Measurements from ENCODE around the gene SDK1.

SDK1 gene

DNA sequence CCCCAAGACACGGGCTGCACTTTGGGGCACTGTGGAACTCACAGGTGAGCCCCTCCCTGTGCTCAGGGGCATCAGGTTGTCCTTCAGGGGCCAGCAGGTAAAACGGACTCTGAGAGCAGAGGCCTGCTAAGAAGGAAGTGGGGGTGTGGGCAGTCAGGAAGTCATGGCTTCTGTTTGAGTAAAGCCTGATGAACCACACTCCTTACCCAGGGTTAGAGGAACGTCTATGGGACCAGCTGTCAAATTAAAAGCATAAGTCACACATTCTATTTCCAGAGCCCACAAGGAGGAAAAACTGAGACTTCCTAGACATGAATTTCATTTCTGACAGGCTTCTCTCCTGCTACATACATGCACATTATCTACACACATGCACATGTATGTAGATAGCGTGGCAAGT lies 616.4 kb downstream of the SDK1 start:
- no peak overlapping the region for H3K27ac ChIP-seq (ENCODE audit: insufficient read depth, low read length, poor library complexity, severe bottlenecking)
- no peak for DNase-seq
- H3K27me3 ChIP-seq (replicated peaks; ENCODE audit: control insufficient read depth, insufficient read depth, low read length, poor library complexity, severe bottlenecking): no peaks in the 10 kb centered on the region
- H3K9me3 ChIP-seq (ENCODE audit: control insufficient read depth, low read length): no peaks in the 10 kb centered on the region
- no peak overlapping the region for H3K4me3 ChIP-seq (ENCODE audit: insufficient read depth, low read depth, low read length, poor library complexity, severe bottlenecking)
- no peaks in the 10 kb centered on the region for H3K4me1 ChIP-seq (ENCODE audit: control insufficient read depth, insufficient read depth, low read length, poor library complexity, severe bottlenecking)
- no peaks in the 10 kb centered on the region for H3K36me3 ChIP-seq (ENCODE audit: control insufficient read depth, insufficient read depth, low read length)

DNA sequence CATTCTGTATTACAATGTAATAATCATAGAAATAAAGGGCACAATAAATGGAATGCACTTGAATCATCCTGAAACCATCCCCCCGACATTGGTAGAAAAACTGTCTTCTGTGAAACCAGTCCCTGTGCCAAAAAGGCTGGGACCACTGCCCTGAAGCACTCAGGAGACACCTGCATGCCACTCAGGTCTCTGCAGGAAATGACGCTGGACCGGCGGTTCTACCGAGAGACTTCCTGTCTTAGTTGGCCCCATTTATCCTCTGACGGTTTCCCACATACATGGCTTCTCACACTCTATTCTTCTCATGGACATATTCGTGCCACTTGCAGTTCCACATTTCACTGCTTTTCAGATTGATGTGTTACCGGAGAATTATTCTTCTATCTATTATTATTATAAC lies 617.5 kb downstream of the SDK1 start:
- DNase-seq: no peak
- H3K4me1 ChIP-seq (ENCODE audit: control insufficient read depth, insufficient read depth, low read length, poor library complexity, severe bottlenecking): no peaks in the 10 kb centered on the region
- no peak overlapping the region for H3K4me3 ChIP-seq (ENCODE audit: insufficient read depth, low read depth, low read length, poor library complexity, severe bottlenecking)
- no peak overlapping the region for H3K27ac ChIP-seq (ENCODE audit: insufficient read depth, low read length, poor library complexity, severe bottlenecking)
- H3K36me3 ChIP-seq (ENCODE audit: control insufficient read depth, insufficient read depth, low read length): no peaks in the 10 kb centered on the region
- no peaks in the 10 kb centered on the region for H3K27me3 ChIP-seq (replicated peaks; ENCODE audit: control insufficient read depth, insufficient read depth, low read length, poor library complexity, severe bottlenecking)
- H3K9me3 ChIP-seq (ENCODE audit: control insufficient read depth, low read length): no peaks in the 10 kb centered on the region

DNA sequence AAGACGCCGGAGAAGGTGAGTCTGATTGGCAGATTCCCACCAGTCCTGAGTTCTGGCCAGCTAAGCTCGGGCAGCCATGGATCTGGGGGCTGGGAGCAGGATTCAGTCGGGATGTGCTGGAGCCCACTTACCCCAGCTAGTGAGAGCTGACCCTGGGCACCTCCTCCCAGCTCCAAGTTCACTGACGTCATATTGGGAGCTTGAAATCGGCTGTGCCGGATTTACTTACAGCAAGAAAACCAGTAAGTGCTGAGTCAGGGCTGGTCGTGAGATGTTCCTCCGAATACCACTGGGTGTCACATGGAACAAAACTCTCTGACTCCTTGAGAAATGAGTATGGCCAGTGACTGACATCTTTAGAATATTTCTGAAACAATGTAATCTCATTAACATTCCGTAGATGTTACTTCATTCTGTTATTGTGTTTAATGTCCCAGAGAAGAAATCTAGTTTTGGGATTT lies 621.2 kb downstream of the SDK1 start:
- H3K27ac ChIP-seq (ENCODE audit: insufficient read depth, low read length, poor library complexity, severe bottlenecking): no peak overlapping the region
- no peaks in the 10 kb centered on the region for H3K36me3 ChIP-seq (ENCODE audit: control insufficient read depth, insufficient read depth, low read length)
- H3K4me3 ChIP-seq (ENCODE audit: insufficient read depth, low read depth, low read length, poor library complexity, severe bottlenecking): no peak overlapping the region
- no peaks in the 10 kb centered on the region for H3K9me3 ChIP-seq (ENCODE audit: control insufficient read depth, low read length)
- no peaks in the 10 kb centered on the region for H3K4me1 ChIP-seq (ENCODE audit: control insufficient read depth, insufficient read depth, low read length, poor library complexity, severe bottlenecking)
- DNase-seq: no peak
- no peaks in the 10 kb centered on the region for H3K27me3 ChIP-seq (replicated peaks; ENCODE audit: control insufficient read depth, insufficient read depth, low read length, poor library complexity, severe bottlenecking)

DNA sequence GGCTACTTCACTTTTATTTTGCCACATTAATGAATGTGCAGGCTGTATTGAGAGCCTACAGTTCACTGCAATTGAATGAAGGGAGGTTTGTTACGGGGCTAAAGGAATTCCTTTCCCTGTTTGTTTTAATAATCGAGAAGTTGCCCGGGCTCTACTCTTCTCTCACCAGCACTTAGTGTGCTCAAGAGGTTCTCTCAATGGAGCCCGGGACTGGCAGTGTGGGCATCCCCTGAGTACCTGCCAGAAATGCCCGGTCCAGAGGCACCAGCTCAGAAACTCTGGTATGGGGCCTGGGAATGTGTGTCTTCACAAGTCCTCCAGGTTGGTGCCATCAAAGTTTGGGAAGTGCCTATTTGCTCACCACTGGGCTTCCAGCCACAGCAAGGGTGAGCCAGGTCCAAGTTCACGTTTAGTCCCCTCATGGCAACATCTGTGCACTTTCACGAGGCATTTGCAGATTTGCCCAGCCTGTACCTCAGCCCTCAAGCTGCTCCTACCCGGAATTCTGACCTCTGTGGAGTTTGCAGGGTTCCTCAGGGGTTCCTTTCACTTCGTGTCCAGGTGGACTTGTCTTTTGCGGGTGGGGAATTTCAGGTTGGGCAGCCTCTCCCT lies 622.4 kb downstream of the SDK1 start:
- no peak overlapping the region for H3K4me3 ChIP-seq (ENCODE audit: insufficient read depth, low read depth, low read length, poor library complexity, severe bottlenecking)
- no peak overlapping the region for H3K27ac ChIP-seq (ENCODE audit: insufficient read depth, low read length, poor library complexity, severe bottlenecking)
- no peaks in the 10 kb centered on the region for H3K9me3 ChIP-seq (ENCODE audit: control insufficient read depth, low read length)
- no peaks in the 10 kb centered on the region for H3K36me3 ChIP-seq (ENCODE audit: control insufficient read depth, insufficient read depth, low read length)
- no peaks in the 10 kb centered on the region for H3K27me3 ChIP-seq (replicated peaks; ENCODE audit: control insufficient read depth, insufficient read depth, low read length, poor library complexity, severe bottlenecking)
- H3K4me1 ChIP-seq (ENCODE audit: control insufficient read depth, insufficient read depth, low read length, poor library complexity, severe bottlenecking): no peaks in the 10 kb centered on the region
- no peak for DNase-seq

DNA sequence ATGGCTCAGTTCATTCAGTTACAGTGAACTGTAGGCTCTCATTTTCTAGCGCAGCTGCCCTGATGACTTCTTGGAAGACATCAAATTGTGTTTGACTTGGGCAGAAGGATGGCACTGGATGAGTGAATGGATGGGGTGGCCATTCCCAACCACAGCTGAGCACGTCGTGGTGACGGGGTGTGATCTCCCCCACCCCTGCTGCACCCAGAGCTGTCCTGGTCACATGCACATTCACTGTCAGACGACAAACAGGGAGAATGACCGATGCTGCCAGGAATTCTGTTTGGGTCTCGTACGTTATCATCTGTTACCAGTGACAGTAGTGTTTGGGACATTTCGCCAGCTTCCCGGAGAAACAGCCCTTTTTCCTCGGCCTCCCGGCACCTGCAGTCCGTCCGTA lies 623.2 kb downstream of the SDK1 start:
- no peaks in the 10 kb centered on the region for H3K36me3 ChIP-seq (ENCODE audit: control insufficient read depth, insufficient read depth, low read length)
- no peak overlapping the region for H3K27ac ChIP-seq (ENCODE audit: insufficient read depth, low read length, poor library complexity, severe bottlenecking)
- no peaks in the 10 kb centered on the region for H3K27me3 ChIP-seq (replicated peaks; ENCODE audit: control insufficient read depth, insufficient read depth, low read length, poor library complexity, severe bottlenecking)
- DNase-seq: no peak
- no peaks in the 10 kb centered on the region for H3K9me3 ChIP-seq (ENCODE audit: control insufficient read depth, low read length)
- H3K4me1 ChIP-seq (ENCODE audit: control insufficient read depth, insufficient read depth, low read length, poor library complexity, severe bottlenecking): no peaks in the 10 kb centered on the region
- H3K4me3 ChIP-seq (ENCODE audit: insufficient read depth, low read depth, low read length, poor library complexity, severe bottlenecking): no peak overlapping the region

DNA sequence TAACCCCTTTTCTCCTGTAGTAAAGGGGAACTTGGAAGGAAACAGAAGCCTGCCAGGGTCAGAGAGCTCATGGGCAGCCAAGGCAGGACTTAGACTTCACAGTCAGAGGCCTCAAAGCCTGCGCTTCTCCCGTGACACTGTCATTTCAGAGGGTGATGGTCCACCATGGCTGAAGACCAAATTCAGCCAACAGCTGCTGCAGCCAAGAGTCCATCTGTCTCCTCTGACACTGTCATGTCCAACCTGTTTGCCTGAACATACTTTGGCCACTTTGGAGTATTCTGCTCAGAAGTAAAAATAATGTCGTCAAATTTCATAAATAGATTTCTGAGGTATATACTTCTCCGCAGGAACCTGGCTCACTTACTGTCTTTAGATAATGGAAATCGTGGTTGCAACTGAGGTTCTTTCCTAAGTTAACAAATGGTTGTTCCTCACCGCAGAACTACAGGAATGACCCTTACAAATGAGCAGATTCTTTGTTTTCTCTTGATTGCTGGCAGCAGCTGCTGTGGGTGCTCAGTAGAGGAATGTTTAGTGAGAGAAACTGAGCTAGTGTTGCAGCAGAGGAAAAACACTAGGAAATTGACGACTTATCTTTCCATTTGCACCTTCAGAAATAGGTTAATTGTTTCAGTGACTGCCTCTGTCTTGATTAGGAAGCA lies 626.5 kb downstream of the SDK1 start:
- Histone ChIP-seq H3K27me3 (replicated peaks; ENCODE audit: control insufficient read depth, insufficient read depth, low read length, poor library complexity, severe bottlenecking) (no peaks in the 10 kb centered on the region), H3K4me3 (ENCODE audit: insufficient read depth, low read depth, low read length, poor library complexity, severe bottlenecking) (no peak overlapping the region), H3K4me1 (ENCODE audit: control insufficient read depth, insufficient read depth, low read length, poor library complexity, severe bottlenecking) (no peaks in the 10 kb centered on the region), H3K27ac (ENCODE audit: insufficient read depth, low read length, poor library complexity, severe bottlenecking) (no peak overlapping the region), H3K9me3 (ENCODE audit: control insufficient read depth, low read length) (no peaks in the 10 kb centered on the region), H3K36me3 (ENCODE audit: control insufficient read depth, insufficient read depth, low read length) (no peaks in the 10 kb centered on the region)
- DNase-seq: no peak

DNA sequence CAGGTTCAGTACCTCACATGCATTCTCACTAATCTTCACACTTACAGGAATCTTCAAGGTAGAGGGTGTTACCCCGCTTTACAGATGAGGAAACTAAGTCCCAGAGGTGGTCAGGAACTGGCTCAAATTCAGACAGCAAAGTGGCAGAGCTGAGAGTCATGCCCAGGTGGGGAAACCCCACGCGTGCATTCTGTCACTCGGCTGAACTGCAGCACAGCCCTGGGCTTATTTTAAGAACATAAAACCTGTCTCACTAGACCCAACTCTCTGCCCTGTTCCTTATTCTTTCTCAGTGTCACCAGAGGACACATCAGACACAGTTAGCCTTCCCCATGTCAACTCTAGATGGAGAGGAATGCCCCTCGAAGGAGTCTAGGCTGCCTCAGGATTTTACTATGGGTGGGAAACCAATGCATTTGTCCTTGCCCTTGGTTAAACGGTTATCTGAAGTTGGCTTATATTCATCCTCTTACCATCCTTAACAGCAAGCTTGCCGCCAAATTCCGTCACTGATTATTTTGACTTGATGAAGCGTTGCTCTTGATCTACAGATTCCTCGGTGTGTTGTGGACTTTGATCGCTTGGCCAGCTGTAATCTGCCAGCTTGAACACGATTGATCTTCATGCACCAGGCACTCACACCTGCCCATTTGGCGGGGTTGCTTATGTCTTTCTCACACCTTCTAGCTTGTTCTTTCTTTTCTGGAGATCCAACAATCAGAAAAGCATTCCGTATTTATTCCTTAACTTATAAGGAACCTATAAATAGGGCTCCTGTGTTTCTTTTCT lies 627.9 kb downstream of the SDK1 start:
- H3K4me1 ChIP-seq (ENCODE audit: control insufficient read depth, insufficient read depth, low read length, poor library complexity, severe bottlenecking): no peaks in the 10 kb centered on the region
- H3K36me3 ChIP-seq (ENCODE audit: control insufficient read depth, insufficient read depth, low read length): no peaks in the 10 kb centered on the region
- no peaks in the 10 kb centered on the region for H3K9me3 ChIP-seq (ENCODE audit: control insufficient read depth, low read length)
- no peak for DNase-seq
- H3K27me3 ChIP-seq (replicated peaks; ENCODE audit: control insufficient read depth, insufficient read depth, low read length, poor library complexity, severe bottlenecking): no peaks in the 10 kb centered on the region
- H3K4me3 ChIP-seq (ENCODE audit: insufficient read depth, low read depth, low read length, poor library complexity, severe bottlenecking): no peak overlapping the region
- H3K27ac ChIP-seq (ENCODE audit: insufficient read depth, low read length, poor library complexity, severe bottlenecking): no peak overlapping the region

DNA sequence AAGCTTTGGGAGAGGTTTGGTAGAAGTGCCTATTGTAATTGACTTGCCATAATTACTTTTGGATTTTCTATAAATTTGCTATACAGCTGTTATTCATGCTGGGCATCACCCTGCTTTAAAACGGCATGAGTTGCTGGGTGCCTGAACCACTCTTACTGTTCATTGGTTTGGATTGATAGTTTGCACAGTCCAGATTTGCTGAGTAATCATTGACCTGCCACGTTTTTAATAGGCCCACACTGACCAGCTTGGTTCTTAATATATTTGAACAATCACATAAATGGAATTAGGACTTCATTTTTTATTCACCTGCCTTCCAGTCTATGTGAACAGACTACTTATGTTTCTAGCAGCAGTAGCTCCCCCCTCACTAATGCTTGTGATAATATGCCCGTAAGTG lies 630.8 kb downstream of the SDK1 start:
- H3K36me3 ChIP-seq (ENCODE audit: control insufficient read depth, insufficient read depth, low read length): no peaks in the 10 kb centered on the region
- no peak overlapping the region for H3K4me3 ChIP-seq (ENCODE audit: insufficient read depth, low read depth, low read length, poor library complexity, severe bottlenecking)
- H3K9me3 ChIP-seq (ENCODE audit: control insufficient read depth, low read length): no peaks in the 10 kb centered on the region
- DNase-seq: no peak
- H3K27ac ChIP-seq (ENCODE audit: insufficient read depth, low read length, poor library complexity, severe bottlenecking): no peak overlapping the region
- no peaks in the 10 kb centered on the region for H3K4me1 ChIP-seq (ENCODE audit: control insufficient read depth, insufficient read depth, low read length, poor library complexity, severe bottlenecking)
- no peaks in the 10 kb centered on the region for H3K27me3 ChIP-seq (replicated peaks; ENCODE audit: control insufficient read depth, insufficient read depth, low read length, poor library complexity, severe bottlenecking)

DNA sequence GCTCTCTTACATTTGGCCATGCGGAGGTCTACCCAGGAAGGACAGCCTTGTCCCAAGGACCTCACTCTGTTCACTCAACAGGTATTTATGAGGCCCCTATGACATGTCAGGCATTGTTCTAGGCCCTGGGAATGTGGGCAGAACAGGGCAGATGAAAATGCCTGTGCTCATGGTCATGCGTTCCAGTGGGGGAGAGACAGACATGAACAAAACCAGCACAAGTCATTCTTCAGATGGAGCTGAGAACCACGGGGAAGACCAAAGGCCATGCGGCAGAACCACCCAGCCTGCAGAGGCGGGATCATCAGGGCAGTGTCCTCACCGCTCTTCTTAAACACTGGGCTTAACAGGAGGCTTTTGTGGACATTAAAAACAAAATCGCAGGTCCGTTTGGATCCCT lies 636.1 kb downstream of the SDK1 start:
- Histone ChIP-seq H3K36me3 (ENCODE audit: control insufficient read depth, insufficient read depth, low read length) (no peaks in the 10 kb centered on the region), H3K4me1 (ENCODE audit: control insufficient read depth, insufficient read depth, low read length, poor library complexity, severe bottlenecking) (no peaks in the 10 kb centered on the region), H3K9me3 (ENCODE audit: control insufficient read depth, low read length) (no peaks in the 10 kb centered on the region), H3K27ac (ENCODE audit: insufficient read depth, low read length, poor library complexity, severe bottlenecking) (no peak overlapping the region), H3K4me3 (ENCODE audit: insufficient read depth, low read depth, low read length, poor library complexity, severe bottlenecking) (no peak overlapping the region), H3K27me3 (replicated peaks; ENCODE audit: control insufficient read depth, insufficient read depth, low read length, poor library complexity, severe bottlenecking) (no peaks in the 10 kb centered on the region)
- no peak for DNase-seq

DNA sequence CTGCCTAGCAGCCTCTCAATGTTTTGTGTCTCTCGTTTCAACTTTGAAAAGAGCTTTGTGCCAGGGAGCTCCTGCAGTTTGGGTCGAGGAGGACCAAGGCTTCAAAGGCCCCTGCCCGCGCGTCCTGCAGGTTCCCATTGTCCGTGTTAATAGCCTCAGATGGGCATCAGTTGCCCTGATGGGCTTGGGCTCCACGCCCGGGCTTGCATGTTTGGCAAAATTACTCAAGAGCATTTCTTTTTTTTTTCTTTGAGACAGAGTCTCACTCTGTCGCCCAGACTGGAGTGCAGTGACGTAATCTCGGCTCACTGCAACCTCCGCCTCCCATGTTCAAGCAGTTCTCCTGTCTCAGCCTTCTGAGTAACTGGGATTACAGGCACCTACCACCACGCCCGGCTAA lies 636.6 kb downstream of the SDK1 start:
- no peaks in the 10 kb centered on the region for H3K4me1 ChIP-seq (ENCODE audit: control insufficient read depth, insufficient read depth, low read length, poor library complexity, severe bottlenecking)
- no peaks in the 10 kb centered on the region for H3K36me3 ChIP-seq (ENCODE audit: control insufficient read depth, insufficient read depth, low read length)
- no peak overlapping the region for H3K4me3 ChIP-seq (ENCODE audit: insufficient read depth, low read depth, low read length, poor library complexity, severe bottlenecking)
- no peak overlapping the region for H3K27ac ChIP-seq (ENCODE audit: insufficient read depth, low read length, poor library complexity, severe bottlenecking)
- no peak for DNase-seq
- no peaks in the 10 kb centered on the region for H3K27me3 ChIP-seq (replicated peaks; ENCODE audit: control insufficient read depth, insufficient read depth, low read length, poor library complexity, severe bottlenecking)
- no peaks in the 10 kb centered on the region for H3K9me3 ChIP-seq (ENCODE audit: control insufficient read depth, low read length)

All from effector memory CD4-positive, alpha-beta T cell (primary cell).